ENCODE measurements around the gene PAPPA.

The PAPPA gene

GRCh38 chr9:116333254-116333653 lies 179.7 kb downstream of the PAPPA start:
- H3K36me3 ChIP-seq (ENCODE audit: control insufficient read depth, insufficient read depth, low read length): no peaks in the 10 kb centered on the region
- H3K4me1 ChIP-seq (ENCODE audit: control insufficient read depth, insufficient read depth, low read length): no peaks in the 10 kb centered on the region
- H3K27me3 ChIP-seq (ENCODE audit: control insufficient read depth, insufficient read depth, low read length): no peaks in the 10 kb centered on the region
- no peaks in the 10 kb centered on the region for H3K9me3 ChIP-seq (ENCODE audit: control insufficient read depth, low read length)
- H3K4me3 ChIP-seq (ENCODE audit: low read length): no peak overlapping the region
- no peak overlapping the region for H3K9ac ChIP-seq (ENCODE audit: low read length)

GRCh38 chr9:116334546-116335150 lies 181.1 kb downstream of the PAPPA start:
- H3K9me3 ChIP-seq (ENCODE audit: control insufficient read depth, low read length): no peaks in the 10 kb centered on the region
- H3K27me3 ChIP-seq (ENCODE audit: control insufficient read depth, insufficient read depth, low read length): no peaks in the 10 kb centered on the region
- H3K4me3 ChIP-seq (ENCODE audit: low read length): no peak overlapping the region
- no peaks in the 10 kb centered on the region for H3K4me1 ChIP-seq (ENCODE audit: control insufficient read depth, insufficient read depth, low read length)
- H3K36me3 ChIP-seq (ENCODE audit: control insufficient read depth, insufficient read depth, low read length): no peaks in the 10 kb centered on the region
- no peak overlapping the region for H3K9ac ChIP-seq (ENCODE audit: low read length)

- no peak overlapping the region for H3K9ac ChIP-seq (ENCODE audit: low read length)
- H3K27me3 ChIP-seq (ENCODE audit: control insufficient read depth, insufficient read depth, low read length): no peaks in the 10 kb centered on the region
- no peak overlapping the region for H3K4me3 ChIP-seq (ENCODE audit: low read length)
- no peaks in the 10 kb centered on the region for H3K36me3 ChIP-seq (ENCODE audit: control insufficient read depth, insufficient read depth, low read length)
- no peaks in the 10 kb centered on the region for H3K9me3 ChIP-seq (ENCODE audit: control insufficient read depth, low read length)
- no peaks in the 10 kb centered on the region for H3K4me1 ChIP-seq (ENCODE audit: control insufficient read depth, insufficient read depth, low read length)
Observed at GRCh38 chr9:116335392-116335791, 181.8 kb downstream of the PAPPA start.

GRCh38 chr9:116336133-116336862 lies 182.7 kb downstream of the PAPPA start:
- no peak overlapping the region for H3K4me3 ChIP-seq (ENCODE audit: low read length)
- no peaks in the 10 kb centered on the region for H3K4me1 ChIP-seq (ENCODE audit: control insufficient read depth, insufficient read depth, low read length)
- no peaks in the 10 kb centered on the region for H3K9me3 ChIP-seq (ENCODE audit: control insufficient read depth, low read length)
- H3K9ac ChIP-seq (ENCODE audit: low read length): no peak overlapping the region
- no peaks in the 10 kb centered on the region for H3K27me3 ChIP-seq (ENCODE audit: control insufficient read depth, insufficient read depth, low read length)
- H3K36me3 ChIP-seq (ENCODE audit: control insufficient read depth, insufficient read depth, low read length): no peaks in the 10 kb centered on the region

- no peak overlapping the region for H3K4me3 ChIP-seq (ENCODE audit: low read length)
- no peaks in the 10 kb centered on the region for H3K9me3 ChIP-seq (ENCODE audit: control insufficient read depth, low read length)
- no peak overlapping the region for H3K9ac ChIP-seq (ENCODE audit: low read length)
- H3K4me1 ChIP-seq (ENCODE audit: control insufficient read depth, insufficient read depth, low read length): no peaks in the 10 kb centered on the region
- no peaks in the 10 kb centered on the region for H3K36me3 ChIP-seq (ENCODE audit: control insufficient read depth, insufficient read depth, low read length)
- no peaks in the 10 kb centered on the region for H3K27me3 ChIP-seq (ENCODE audit: control insufficient read depth, insufficient read depth, low read length)
Observed at GRCh38 chr9:116337015-116337414, 183.4 kb downstream of the PAPPA start.

- no peaks in the 10 kb centered on the region for H3K9me3 ChIP-seq (ENCODE audit: control insufficient read depth, low read length)
- H3K4me1 ChIP-seq (ENCODE audit: control insufficient read depth, insufficient read depth, low read length): no peaks in the 10 kb centered on the region
- no peaks in the 10 kb centered on the region for H3K27me3 ChIP-seq (ENCODE audit: control insufficient read depth, insufficient read depth, low read length)
- no peak overlapping the region for H3K4me3 ChIP-seq (ENCODE audit: low read length)
- H3K36me3 ChIP-seq (ENCODE audit: control insufficient read depth, insufficient read depth, low read length): no peaks in the 10 kb centered on the region
- H3K9ac ChIP-seq (ENCODE audit: low read length): no peak overlapping the region
Observed at GRCh38 chr9:116340270-116340669, 186.7 kb downstream of the PAPPA start.

- H3K4me3 ChIP-seq (ENCODE audit: low read length): no peak overlapping the region
- no peaks in the 10 kb centered on the region for H3K4me1 ChIP-seq (ENCODE audit: control insufficient read depth, insufficient read depth, low read length)
- H3K9ac ChIP-seq (ENCODE audit: low read length): no peak overlapping the region
- H3K27me3 ChIP-seq (ENCODE audit: control insufficient read depth, insufficient read depth, low read length): no peaks in the 10 kb centered on the region
- no peaks in the 10 kb centered on the region for H3K36me3 ChIP-seq (ENCODE audit: control insufficient read depth, insufficient read depth, low read length)
- no peaks in the 10 kb centered on the region for H3K9me3 ChIP-seq (ENCODE audit: control insufficient read depth, low read length)
Observed at GRCh38 chr9:116342061-116342460, 188.5 kb downstream of the PAPPA start.

- Histone ChIP-seq H3K36me3 (ENCODE audit: control insufficient read depth, insufficient read depth, low read length) (no peaks in the 10 kb centered on the region), H3K4me1 (ENCODE audit: control insufficient read depth, insufficient read depth, low read length) (no peaks in the 10 kb centered on the region), H3K9ac (ENCODE audit: low read length) (no peak overlapping the region), H3K4me3 (ENCODE audit: low read length) (no peak overlapping the region), H3K27me3 (ENCODE audit: control insufficient read depth, insufficient read depth, low read length) (no peaks in the 10 kb centered on the region), H3K9me3 (ENCODE audit: control insufficient read depth, low read length) (no peaks in the 10 kb centered on the region)
Observed at GRCh38 chr9:116342941-116343340, 189.3 kb downstream of the PAPPA start.

GRCh38 chr9:116344416-116344815 lies 190.8 kb downstream of the PAPPA start:
- no peaks in the 10 kb centered on the region for H3K27me3 ChIP-seq (ENCODE audit: control insufficient read depth, insufficient read depth, low read length)
- H3K9me3 ChIP-seq (ENCODE audit: control insufficient read depth, low read length): no peaks in the 10 kb centered on the region
- H3K4me3 ChIP-seq (ENCODE audit: low read length): no peak overlapping the region
- no peaks in the 10 kb centered on the region for H3K4me1 ChIP-seq (ENCODE audit: control insufficient read depth, insufficient read depth, low read length)
- H3K9ac ChIP-seq (ENCODE audit: low read length): no peak overlapping the region
- H3K36me3 ChIP-seq (ENCODE audit: control insufficient read depth, insufficient read depth, low read length): no peaks in the 10 kb centered on the region

- no peaks in the 10 kb centered on the region for H3K4me1 ChIP-seq (ENCODE audit: control insufficient read depth, insufficient read depth, low read length)
- no peaks in the 10 kb centered on the region for H3K27me3 ChIP-seq (ENCODE audit: control insufficient read depth, insufficient read depth, low read length)
- no peaks in the 10 kb centered on the region for H3K9me3 ChIP-seq (ENCODE audit: control insufficient read depth, low read length)
- no peak overlapping the region for H3K9ac ChIP-seq (ENCODE audit: low read length)
- H3K4me3 ChIP-seq (ENCODE audit: low read length): no peak overlapping the region
- H3K36me3 ChIP-seq (ENCODE audit: control insufficient read depth, insufficient read depth, low read length): no peaks in the 10 kb centered on the region
Observed at GRCh38 chr9:116345393-116345792, 191.8 kb downstream of the PAPPA start.

GRCh38 chr9:116345817-116346216 lies 192.2 kb downstream of the PAPPA start:
- no peak overlapping the region for H3K4me3 ChIP-seq (ENCODE audit: low read length)
- no peaks in the 10 kb centered on the region for H3K27me3 ChIP-seq (ENCODE audit: control insufficient read depth, insufficient read depth, low read length)
- H3K9me3 ChIP-seq (ENCODE audit: control insufficient read depth, low read length): no peaks in the 10 kb centered on the region
- H3K36me3 ChIP-seq (ENCODE audit: control insufficient read depth, insufficient read depth, low read length): no peaks in the 10 kb centered on the region
- no peak overlapping the region for H3K9ac ChIP-seq (ENCODE audit: low read length)
- no peaks in the 10 kb centered on the region for H3K4me1 ChIP-seq (ENCODE audit: control insufficient read depth, insufficient read depth, low read length)

GRCh38 chr9:116349684-116350083 lies 196.1 kb downstream of the PAPPA start:
- Histone ChIP-seq H3K4me3 (ENCODE audit: low read length) (no peak overlapping the region), H3K4me1 (ENCODE audit: control insufficient read depth, insufficient read depth, low read length) (no peaks in the 10 kb centered on the region), H3K27me3 (ENCODE audit: control insufficient read depth, insufficient read depth, low read length) (no peaks in the 10 kb centered on the region), H3K9ac (ENCODE audit: low read length) (no peak overlapping the region), H3K9me3 (ENCODE audit: control insufficient read depth, low read length) (no peaks in the 10 kb centered on the region), H3K36me3 (ENCODE audit: control insufficient read depth, insufficient read depth, low read length) (no peaks in the 10 kb centered on the region)

All from mucosa of stomach (tissue), 1 donor.